Measurements from ENCODE around the gene RGS10.
"Not testable (repeated sequence)": the region's sequence is repeated elsewhere in the genome, so short reads cannot be mapped to it uniquely, and the experiment has no call there.

RGS10 gene

DNA sequence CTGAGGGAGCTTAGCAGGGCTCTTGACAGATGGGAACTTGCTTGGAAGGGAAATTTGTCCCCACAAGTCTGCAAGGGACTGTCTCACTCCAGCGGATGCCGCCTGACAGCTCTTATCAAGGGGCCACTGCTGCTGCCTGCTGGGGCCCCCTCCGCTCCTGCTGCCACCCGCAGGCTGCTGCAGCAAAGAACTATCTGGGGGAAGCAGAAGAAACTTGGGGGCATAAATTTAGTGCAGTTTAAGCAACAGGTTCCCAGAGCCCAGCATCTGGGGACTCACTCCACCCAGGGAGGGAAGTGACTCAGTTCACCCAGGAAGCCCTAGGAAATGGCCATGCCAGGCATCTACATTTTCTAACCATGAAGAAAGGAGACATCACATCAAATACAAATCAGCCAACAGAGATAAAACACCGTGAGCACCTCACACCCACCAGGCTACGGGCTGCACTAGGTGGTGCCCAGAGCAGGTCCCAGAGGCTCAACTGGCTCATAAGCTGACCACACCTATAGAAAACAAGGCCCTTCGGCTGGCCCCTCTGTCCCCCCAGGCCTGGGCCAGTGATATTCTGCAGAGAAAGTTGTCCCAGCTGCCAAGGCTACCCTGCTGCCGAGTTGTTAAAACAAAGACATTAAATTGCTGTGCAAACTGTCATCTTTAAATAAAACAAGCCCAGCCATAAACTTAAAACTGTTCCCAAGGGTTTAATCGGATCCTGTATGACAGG lies 3.7 kb downstream of the RGS10 start:
- ATAC-seq = no peak

DNA sequence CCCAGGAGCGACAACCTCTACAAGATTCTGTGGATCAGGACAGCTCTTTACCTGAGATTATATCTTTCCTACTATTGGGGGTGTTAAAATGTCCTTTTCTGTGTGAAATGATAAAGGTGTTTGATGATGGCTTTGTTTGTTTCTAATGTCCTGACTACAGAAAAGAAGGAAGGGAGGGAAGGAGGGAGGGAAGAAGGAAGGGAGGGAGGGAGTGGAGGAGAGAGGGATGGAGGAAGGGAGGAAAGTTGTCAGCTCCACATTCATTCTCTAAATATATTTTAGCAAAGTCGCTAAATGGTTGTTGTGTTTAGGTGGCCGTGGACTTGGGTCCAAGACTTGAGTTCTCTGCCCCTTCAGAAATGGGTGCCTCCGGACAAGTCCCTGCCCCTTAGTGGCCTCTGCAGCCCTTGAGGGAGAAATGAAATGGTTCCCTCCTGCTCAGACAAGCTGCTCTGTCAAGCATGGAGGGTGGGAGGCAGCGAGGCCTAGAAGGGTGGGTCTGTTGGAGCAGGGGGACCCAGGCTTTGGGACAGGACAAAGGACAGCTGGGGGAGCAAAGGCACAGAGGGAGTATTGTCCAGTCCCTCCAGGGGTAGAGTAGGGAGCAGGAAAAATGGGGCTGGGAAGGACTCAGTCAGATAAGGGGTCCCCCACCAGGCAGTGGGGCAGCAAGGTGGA lies 4.4 kb downstream of the RGS10 start:
- ATAC-seq = no peak

DNA sequence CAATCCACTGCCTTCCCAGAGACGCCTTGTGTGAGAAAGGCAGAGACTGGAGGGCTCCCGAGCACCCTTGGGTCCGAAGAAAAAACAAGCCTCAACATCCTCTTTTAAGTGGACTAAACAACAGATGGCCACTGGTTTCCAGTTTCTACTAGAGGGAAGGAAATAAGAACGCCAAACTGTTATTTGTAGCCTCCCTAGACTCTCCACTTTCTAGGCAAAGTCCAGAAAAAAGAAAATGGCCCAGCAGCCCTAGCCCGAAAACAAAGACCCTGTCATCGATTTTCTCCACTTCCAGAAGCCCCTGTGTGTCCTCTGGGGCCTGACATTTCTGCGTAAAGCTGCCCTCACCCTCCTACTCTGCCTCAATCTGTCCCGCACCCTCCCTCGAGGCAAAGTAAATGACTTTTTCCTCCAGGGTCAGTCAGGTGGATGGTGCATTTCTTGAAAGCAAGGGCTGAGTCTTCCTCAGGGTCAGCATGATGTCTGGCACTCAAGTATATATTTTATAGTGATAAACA lies 6.0 kb downstream of the RGS10 start:
- no peak for ATAC-seq

- ATAC-seq = peak; percentile 30 to 47
Measured at GRCh38 chr10:119535837-119536507, 6.5 kb downstream of the RGS10 start.

DNA sequence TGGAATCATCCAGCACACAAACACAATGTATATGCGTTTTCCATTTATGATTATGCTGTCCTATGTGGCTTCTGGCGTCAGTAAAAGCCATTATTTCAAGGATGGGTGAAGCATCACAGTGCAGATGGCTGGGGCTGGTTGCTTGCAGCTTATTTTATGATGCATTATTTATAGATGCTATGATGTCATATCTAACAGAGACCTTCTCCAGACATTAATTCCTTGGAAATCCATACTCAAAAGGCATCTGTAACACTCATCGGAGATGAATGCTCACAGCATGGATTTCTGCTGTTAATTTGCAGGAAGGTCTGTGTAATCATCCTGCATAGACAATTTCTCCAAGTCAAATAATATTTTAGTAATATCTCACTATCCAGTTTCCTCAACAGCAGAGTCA lies 7.2 kb downstream of the RGS10 start:
- no peak for ATAC-seq

DNA sequence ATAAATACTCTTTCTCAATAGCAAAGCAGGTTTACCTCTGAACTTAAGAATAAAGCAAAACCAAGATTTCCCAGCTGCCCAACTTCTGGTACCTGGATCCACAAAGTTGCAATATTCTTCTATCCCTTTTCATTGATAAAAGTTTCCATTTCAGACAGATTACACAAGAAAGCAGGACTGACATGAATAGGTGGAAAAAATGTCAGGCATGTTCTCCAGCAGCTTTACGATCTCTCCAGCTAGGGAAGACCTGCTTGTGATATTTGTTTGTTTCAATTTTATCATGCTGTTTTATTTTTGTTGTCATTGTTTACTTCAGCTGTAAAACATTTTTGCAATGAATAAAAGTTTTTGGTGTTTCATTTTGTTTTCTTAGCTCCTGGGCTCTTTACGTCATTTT lies 9.0 kb downstream of the RGS10 start:
- no peak for ATAC-seq

GRCh38 chr10:119532791-119533190 lies 9.7 kb downstream of the RGS10 start:
- ATAC-seq = not testable (repeated sequence)

DNA sequence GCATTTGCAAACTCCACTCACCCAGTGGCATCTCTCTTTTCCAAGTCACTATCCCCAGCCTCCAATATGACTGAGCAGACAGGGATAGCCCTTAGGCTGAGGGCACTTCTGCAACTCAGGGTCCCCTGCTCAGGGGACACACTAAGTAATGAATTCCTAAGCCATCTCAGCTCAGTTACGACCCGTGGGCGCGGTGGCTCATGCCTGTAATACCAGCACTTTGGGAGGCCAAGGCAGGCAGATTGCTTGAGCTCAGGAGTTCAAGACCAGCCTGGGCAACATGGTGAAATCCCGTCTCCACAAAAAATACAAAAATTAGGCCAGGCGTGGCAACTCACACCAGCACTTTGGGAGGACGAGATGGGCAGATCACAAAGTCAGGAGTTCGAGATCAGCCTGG lies 10.3 kb downstream of the RGS10 start:
- ATAC-seq = not testable (repeated sequence)

- no peak for ATAC-seq
Measured at GRCh38 chr10:119531067-119531466, 11.5 kb downstream of the RGS10 start.

- ATAC-seq = not testable (repeated sequence)
Measured at GRCh38 chr10:119528663-119529237, 13.8 kb downstream of the RGS10 start.

DNA sequence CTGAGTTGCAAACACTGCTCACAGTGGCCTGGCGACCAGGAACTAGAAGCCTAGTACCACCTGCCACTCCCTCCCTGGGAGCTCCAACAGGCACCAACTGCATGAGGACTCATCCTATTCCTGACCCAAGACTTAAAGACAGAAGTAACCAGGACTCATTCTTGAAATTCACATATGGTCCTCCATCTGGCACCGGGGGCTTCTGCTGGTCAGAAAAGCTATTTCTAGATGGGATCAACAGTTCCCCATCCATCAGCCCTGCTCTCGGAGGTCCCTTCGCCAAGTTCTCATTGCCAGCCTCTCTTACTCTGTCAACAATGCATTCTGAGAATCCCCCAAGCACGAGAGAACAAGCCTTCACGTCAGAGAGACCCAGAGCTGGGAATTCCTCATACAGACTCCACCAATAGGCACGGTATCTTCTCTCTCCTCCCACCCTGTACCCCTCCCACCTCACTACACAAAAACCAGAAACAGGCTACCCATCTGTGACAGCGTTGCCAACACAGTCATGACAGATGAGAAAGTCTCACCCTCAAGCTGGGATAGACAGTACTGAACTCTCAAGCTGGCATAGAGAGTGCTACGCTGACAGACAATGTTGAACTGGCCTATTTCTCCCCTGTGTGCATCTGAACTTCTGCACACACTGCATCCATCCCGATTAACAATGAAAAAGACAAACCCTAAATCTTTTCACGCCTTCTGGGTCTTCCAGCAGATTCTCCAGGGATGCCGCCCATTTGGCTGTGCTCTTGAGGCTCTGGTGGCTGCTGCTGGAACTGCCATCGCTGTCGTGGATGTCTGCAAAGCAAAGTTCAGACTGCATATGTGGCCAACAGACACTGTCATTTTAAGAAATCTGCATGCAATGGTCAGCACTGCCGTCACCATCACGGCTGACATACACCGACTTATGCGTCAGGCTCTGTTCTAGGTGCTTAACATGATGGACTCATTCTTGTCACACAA lies 15.6 kb downstream of the RGS10 start:
- ATAC-seq = no peak

DNA sequence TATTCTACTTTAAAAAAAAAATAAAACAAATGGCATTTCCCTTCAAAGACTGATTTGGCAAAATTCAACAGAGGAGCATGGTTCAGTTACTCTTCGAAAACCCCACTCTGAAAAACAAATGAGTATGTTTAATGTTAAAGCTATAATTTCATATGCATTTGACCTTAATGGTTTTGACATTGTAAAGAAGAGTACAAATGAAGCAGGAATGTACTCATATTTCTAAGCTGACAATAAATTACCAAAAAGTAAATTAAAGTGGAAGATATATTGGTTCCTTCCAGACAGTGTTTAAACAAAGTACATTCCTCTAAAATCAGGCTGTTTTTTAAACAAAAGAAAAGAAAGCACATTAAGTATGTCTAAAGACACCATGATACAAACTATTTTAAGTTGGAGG lies 16.4 kb downstream of the RGS10 start:
- ATAC-seq = no peak

DNA sequence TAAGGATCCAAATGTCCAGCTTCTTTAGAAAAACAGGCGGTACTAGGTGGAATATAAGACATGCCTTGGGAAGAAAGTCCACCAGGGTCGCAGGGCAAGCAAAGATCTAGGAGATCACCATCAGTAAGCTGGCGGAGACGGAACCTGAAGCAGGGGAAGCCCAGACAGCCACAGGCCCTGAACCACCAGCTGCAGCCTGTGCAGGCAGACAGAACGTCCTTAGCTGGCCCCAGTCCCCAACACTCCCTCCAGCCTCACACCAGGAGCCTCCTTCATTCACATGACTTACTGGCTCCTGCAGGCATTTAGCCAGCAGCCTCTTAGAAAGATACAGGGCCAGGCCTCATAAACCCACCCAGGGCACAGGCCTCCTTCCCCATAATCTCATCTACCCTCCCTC lies 17.4 kb downstream of the RGS10 start:
- ATAC-seq = no peak

- no peak for ATAC-seq
Measured at GRCh38 chr10:119524720-119525070, 17.8 kb downstream of the RGS10 start.

DNA sequence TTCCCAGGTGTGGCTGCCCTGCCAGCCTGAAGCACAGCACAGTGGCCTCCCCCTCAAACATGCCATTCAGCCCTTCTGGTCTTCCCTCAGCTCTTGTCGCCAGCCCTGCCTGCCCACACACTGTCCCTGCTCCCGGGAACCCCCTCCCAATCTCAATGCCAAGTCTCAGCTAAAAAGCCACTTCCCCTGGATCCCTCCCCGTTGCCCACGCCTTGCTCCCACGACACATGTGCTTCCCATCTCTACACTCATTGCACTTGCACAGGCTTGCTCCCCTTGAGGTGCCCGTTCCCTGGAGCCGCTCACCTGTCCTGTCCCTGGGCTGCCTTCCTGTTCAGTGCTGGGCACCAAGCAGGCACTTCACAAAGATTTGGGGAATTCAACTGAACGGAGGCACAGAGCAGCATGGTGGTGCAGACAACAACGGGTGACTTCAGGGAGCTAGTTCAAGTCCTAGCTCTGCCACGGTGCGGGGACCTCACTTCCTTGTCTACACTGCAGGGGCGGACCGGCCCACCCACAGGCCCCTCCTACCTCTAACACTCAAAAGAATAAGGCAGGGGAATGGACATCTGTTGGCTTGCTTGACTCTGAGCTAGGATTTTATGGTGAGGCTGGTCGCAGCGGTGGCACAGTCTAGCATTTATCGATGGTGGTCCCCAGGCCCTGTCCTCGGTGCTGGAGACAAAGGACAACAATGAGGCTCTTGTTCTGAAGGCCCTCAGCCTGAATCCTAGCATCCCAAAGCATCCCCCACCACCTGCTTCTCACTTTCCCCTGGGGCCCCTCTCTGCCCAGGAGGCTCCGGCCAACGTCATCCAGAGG lies 18.4 kb downstream of the RGS10 start:
- no peak for ATAC-seq

- peak in 1 of 2 donors; percentile 10 for ATAC-seq
Measured at GRCh38 chr10:119522747-119523426, 19.6 kb downstream of the RGS10 start.

DNA sequence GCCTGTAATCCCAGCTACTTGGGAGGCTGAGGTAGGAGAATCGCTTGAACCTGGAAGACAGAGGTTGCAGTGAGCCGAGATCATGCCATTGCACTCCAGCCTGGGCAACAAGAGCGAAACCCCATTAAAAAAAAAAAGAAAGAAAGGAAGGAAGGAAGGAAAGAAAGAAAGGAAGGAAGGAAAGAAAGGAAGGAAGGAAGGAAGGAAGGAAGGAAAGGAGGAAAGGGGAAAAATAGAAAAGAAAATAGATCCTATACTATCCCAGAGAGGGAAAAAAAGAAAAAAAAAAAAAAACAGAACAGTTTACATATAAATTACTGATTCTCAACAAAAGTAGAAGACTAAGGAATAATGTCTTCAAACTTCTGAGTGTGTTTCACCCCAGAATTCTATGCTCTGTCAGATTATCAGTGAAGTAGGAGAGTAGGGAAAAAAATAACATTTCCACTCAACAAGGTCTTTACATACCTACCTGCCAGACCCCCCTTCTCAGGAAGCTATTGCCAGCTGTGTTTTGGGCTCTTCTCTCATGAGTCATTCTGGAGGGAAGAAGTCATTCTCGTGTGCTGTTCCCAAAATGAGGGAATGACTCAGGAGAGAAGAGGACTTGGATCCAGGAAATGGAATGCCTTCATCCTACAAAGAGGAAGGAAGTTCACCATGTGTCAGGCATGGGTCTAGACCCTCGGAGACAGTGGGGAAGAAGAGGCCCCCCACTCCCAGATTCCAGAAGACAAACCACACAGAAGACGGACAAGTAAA lies 20.9 kb downstream of the RGS10 start:
- ATAC-seq = no peak

- no peak for ATAC-seq
Measured at GRCh38 chr10:119520283-119520682, 22.2 kb downstream of the RGS10 start.

GRCh38 chr10:119518936-119519335 lies 23.6 kb downstream of the RGS10 start:
- no peak for ATAC-seq

GRCh38 chr10:119518176-119518575 lies 24.3 kb downstream of the RGS10 start:
- ATAC-seq = peak in 1 of 2 donors; percentile 3
